ENCODE results near the gene GOSR1. TPM values are rescaled to one million over a fixed set of nuclear protein-coding genes. Genes with fewer than 3 reads are reported as not detected.
"Not testable (repeated sequence)": the region's sequence is repeated elsewhere in the genome, so short reads cannot be mapped to it uniquely, and the experiment has no call there.

GOSR1 gene
- total RNA-seq (10 to 100 TPM; 42.8 to 51.1 TPM), total RNA-seq (37.2 to 51.5 reads per million in 2 donors)

- Mint-ChIP-seq H3K27ac (peak within 1 kb of the TSS; percentile 100), H3K4me3 (peak within 1 kb of the TSS; percentile 96), H3K4me1 (peaks cover 26% of the 10 kb centered on the region), H3K36me3 (ENCODE audit: low read depth) (peaks cover 5% of the 10 kb centered on the region), H3K27me3 (no peaks in the 10 kb centered on the region)
- ATAC-seq: peak; percentile 97
- H3K9me3 ChIP-seq (ENCODE audit: control insufficient read depth, low read length, poor library complexity, severe bottlenecking): no peaks in the 10 kb centered on the region
- DNase-seq: peak; percentile 80 to 85 (median 85)
These were observed at the start of gene GOSR1 for GRCh38 chr17:30477083-30477773. Gene GOSR1 (plus strand): TSS chr17:30477408. CDS start chr17:30477434, 26 bp downstream.

DNA sequence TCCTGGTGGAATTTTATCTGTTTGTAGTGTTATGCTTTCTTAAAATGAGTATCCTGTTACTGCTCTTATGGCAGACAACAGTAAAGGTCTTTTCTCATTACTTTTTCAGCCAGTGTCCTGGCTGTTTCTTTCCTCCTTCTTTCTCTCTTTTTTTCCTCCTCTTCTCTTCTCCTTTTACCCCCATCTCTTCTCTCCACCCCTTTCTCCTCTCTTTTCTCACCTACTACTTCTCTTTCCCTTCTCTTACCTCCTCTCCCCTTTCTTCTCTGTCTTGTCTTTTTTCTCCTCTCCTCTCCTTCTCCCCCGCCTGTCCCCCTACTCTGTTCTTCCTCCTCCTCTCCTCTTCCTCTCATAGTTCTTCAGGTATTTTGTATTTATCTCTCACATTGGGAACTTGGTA, 49.6 kb upstream of the GOSR1 start:
- ATAC-seq (no peak), DNase-seq (no peak)
- Mint-ChIP-seq H3K4me3 (peak overlapping the region; percentile 2), H3K36me3 (ENCODE audit: low read depth) (peaks cover 9% of the 10 kb centered on the region), H3K4me1 (peaks cover 9% of the 10 kb centered on the region), H3K27ac (peak overlapping the region; percentile 35), H3K27me3 (no peaks in the 10 kb centered on the region)
- H3K9me3 ChIP-seq (ENCODE audit: control insufficient read depth, low read length, poor library complexity, severe bottlenecking): no peaks in the 10 kb centered on the region

DNA sequence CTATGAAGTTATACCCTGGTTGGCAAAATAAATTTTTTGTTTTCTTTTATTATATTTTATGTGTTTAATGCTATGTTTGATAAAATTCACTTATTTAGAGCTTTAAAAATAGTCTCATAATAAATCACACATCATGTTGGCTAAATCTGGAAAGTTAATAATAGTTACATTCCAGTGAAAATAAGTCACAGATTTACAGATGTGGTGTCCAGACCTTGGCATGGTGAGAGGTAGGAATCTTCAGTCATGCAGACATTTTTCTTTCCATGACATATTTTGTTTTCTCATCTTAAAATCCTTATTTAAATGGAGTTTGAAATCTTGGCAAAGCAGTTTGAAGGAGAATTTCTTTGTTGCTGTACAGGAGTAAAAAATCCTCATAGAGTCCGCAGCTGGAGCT, 48.1 kb upstream of the GOSR1 start:
- peaks cover 9% of the 10 kb centered on the region for H3K4me1 Mint-ChIP-seq
- no peak overlapping the region for H3K4me3 Mint-ChIP-seq
- H3K27me3 Mint-ChIP-seq: no peaks in the 10 kb centered on the region
- H3K36me3 Mint-ChIP-seq (ENCODE audit: low read depth): peaks cover 14% of the 10 kb centered on the region
- DNase-seq (no peak), ATAC-seq (no peak)
- H3K9me3 ChIP-seq (ENCODE audit: control insufficient read depth, low read length, poor library complexity, severe bottlenecking): no peaks in the 10 kb centered on the region
- H3K27ac Mint-ChIP-seq: no peak overlapping the region

DNA sequence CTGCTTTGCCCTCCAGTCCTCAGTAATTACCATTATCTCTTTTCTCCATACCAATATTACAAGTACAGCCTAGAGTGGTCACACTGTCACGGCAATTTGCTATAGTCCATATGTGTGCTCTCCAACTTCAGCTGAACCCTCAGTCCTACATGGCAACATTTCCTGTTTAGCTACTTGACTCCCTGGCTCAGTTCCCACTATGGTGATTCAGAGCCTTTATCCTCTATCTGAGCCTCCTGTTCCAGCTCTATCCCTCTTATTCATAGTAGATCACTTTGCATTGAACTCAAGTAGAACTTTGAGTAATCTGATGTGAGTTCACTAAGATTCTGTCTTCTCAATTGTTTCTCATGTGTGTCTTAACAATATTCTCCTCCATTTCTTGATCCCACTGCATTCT, 43.7 kb upstream of the GOSR1 start:
- no peak overlapping the region for H3K27ac Mint-ChIP-seq
- H3K36me3 Mint-ChIP-seq (ENCODE audit: low read depth): peaks cover 19% of the 10 kb centered on the region
- H3K4me1 Mint-ChIP-seq: peaks cover 12% of the 10 kb centered on the region
- no peaks in the 10 kb centered on the region for H3K9me3 ChIP-seq (ENCODE audit: control insufficient read depth, low read length, poor library complexity, severe bottlenecking)
- no peaks in the 10 kb centered on the region for H3K27me3 Mint-ChIP-seq
- H3K4me3 Mint-ChIP-seq: no peak overlapping the region
- no peak for ATAC-seq
- DNase-seq: no peak

- no peak overlapping the region for H3K4me3 Mint-ChIP-seq
- H3K9me3 ChIP-seq (ENCODE audit: control insufficient read depth, low read length, poor library complexity, severe bottlenecking): no peaks in the 10 kb centered on the region
- H3K36me3 Mint-ChIP-seq (ENCODE audit: low read depth): peaks cover 17% of the 10 kb centered on the region
- H3K27ac Mint-ChIP-seq: no peak overlapping the region
- DNase-seq (no peak), ATAC-seq (no peak)
- H3K4me1 Mint-ChIP-seq: peaks cover 8% of the 10 kb centered on the region
- no peaks in the 10 kb centered on the region for H3K27me3 Mint-ChIP-seq
These were observed 40.5 kb upstream of the GOSR1 start for GRCh38 chr17:30436729-30437128.

- no peaks in the 10 kb centered on the region for H3K9me3 ChIP-seq (ENCODE audit: control insufficient read depth, low read length, poor library complexity, severe bottlenecking)
- no peak for ATAC-seq
- Mint-ChIP-seq H3K4me1 (peaks cover 6% of the 10 kb centered on the region), H3K36me3 (ENCODE audit: low read depth) (peaks cover 3% of the 10 kb centered on the region), H3K27ac (peak overlapping the region; percentile 27), H3K4me3 (no peak overlapping the region), H3K27me3 (no peaks in the 10 kb centered on the region)
- DNase-seq: no peak
These were observed 33.5 kb upstream of the GOSR1 start for GRCh38 chr17:30443721-30444120.

GRCh38 chr17:30446640-30447039, 30.6 kb upstream of the GOSR1 start:
- not testable (repeated sequence) for DNase-seq; H3K9me3 ChIP-seq (ENCODE audit: control insufficient read depth, low read length, poor library complexity, severe bottlenecking); H3K27me3 Mint-ChIP-seq; H3K4me1 Mint-ChIP-seq; H3K4me3 Mint-ChIP-seq; ATAC-seq; H3K36me3 Mint-ChIP-seq (ENCODE audit: low read depth)
- H3K27ac Mint-ChIP-seq: peak overlapping the region; percentile 39

DNA sequence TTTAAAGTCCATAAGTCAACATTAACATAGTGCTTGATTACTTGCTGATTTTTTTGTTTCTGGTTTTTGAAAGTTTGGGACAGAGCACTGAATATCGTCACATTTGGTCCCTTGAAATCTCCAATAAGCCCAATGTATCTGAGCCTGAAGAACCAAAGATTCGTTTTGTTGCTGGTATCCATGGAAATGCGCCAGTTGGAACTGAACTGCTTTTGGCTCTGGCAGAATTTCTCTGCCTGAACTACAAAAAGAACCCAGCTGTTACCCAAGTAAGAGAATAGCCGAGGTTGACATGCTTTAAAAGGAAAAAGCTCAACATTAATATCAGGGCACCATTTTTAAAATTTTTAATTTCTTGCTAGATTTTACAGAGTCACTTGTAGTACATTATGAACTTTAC, 27.7 kb upstream of the GOSR1 start:
- Mint-ChIP-seq H3K4me1 (peaks cover 6% of the 10 kb centered on the region), H3K27me3 (no peaks in the 10 kb centered on the region), H3K4me3 (no peak overlapping the region), H3K27ac (no peak overlapping the region), H3K36me3 (ENCODE audit: low read depth) (peaks cover 1% of the 10 kb centered on the region)
- ATAC-seq (no peak), DNase-seq (no peak)
- H3K9me3 ChIP-seq (ENCODE audit: control insufficient read depth, low read length, poor library complexity, severe bottlenecking): no peaks in the 10 kb centered on the region

DNA sequence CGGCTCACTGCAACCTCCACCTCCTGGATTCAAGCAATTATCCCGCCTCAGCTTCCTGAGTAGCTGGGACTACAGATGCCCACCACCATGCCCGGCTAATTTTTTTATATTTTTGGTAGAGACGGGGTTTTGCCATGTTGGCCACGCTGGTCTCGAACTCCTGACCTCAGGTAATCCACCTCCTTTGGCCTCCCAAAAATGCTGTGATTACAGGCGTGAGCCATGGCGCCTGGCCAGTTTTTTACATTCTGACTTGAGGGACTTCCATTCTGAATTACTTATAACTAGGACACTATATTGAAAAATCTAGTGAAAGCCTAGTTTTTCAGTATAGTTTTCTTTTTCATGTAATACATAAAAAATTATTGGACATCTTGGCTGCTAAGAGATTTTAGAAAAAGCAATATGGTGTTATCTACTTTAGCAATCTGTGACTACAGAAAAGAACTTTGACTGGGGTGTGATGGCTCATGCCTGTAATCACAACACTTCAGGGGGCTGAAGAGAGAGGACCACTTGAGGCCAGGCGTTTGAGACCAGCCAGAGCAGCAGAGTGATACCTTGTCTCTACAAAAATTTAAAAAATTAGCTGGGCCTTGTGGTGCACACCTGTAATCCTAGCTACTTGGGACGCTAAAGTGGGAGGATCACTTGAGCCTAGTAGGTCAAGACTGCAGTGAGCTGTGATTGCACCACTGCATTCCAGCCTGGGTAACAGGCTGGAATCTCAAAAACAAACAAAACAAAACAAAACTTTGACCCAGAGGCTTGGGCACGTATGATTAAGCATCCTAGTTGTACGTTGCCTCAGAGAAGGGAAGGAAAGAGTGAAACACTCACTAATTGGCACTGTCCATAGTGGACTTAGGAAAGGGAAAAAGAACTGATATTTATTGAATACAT, 26.8 kb upstream of the GOSR1 start:
- Mint-ChIP-seq H3K4me1 (peaks cover 6% of the 10 kb centered on the region), H3K4me3 (no peak overlapping the region), H3K27ac (no peak overlapping the region), H3K27me3 (no peaks in the 10 kb centered on the region), H3K36me3 (ENCODE audit: low read depth) (peaks cover 3% of the 10 kb centered on the region)
- ATAC-seq (no peak), DNase-seq (no peak)
- H3K9me3 ChIP-seq (ENCODE audit: control insufficient read depth, low read length, poor library complexity, severe bottlenecking): no peaks in the 10 kb centered on the region

- Mint-ChIP-seq H3K27me3 (no peaks in the 10 kb centered on the region), H3K4me1 (peaks cover 6% of the 10 kb centered on the region), H3K4me3 (no peak overlapping the region), H3K36me3 (ENCODE audit: low read depth) (peaks cover 10% of the 10 kb centered on the region), H3K27ac (no peak overlapping the region)
- ATAC-seq (no peak), DNase-seq (no peak)
- no peaks in the 10 kb centered on the region for H3K9me3 ChIP-seq (ENCODE audit: control insufficient read depth, low read length, poor library complexity, severe bottlenecking)
These were observed 22.6 kb upstream of the GOSR1 start for GRCh38 chr17:30454635-30455034.

- peaks cover 11% of the 10 kb centered on the region for H3K4me1 Mint-ChIP-seq
- no peak overlapping the region for H3K4me3 Mint-ChIP-seq
- no peaks in the 10 kb centered on the region for H3K9me3 ChIP-seq (ENCODE audit: control insufficient read depth, low read length, poor library complexity, severe bottlenecking)
- H3K27me3 Mint-ChIP-seq: no peaks in the 10 kb centered on the region
- ATAC-seq (no peak), DNase-seq (no peak)
- no peak overlapping the region for H3K27ac Mint-ChIP-seq
- peaks cover 18% of the 10 kb centered on the region for H3K36me3 Mint-ChIP-seq (ENCODE audit: low read depth)
These were observed 18.8 kb upstream of the GOSR1 start for GRCh38 chr17:30458371-30458770.

DNA sequence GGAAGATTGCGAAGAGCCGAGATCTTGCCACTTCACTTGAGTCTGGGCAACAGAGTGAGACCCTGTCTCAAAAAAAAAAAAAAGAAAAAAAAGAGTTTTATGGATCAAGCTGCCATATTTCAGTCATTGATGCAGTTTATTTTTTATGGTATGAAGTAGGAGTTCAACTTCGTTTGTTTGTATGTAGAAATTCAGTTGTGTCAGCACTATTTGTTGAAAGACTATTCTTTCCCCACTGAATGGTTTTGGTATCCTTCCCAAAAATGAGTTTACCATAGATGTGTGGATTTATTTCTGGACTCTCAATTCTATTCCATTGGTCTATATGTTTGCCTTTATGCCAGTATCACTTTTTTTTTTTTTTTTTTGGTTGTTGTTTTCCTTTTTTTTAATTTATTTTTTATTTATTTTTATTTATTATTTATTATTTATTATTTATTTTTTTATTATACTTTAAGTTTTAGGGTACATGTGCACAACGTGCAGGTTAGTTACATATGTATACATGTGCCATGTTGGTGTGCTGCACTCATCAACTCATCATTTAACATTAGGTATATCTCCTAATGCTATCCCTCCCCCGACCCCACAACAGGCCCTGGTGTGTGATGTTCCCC, 18.3 kb upstream of the GOSR1 start:
- not testable (repeated sequence) for H3K9me3 ChIP-seq (ENCODE audit: control insufficient read depth, low read length, poor library complexity, severe bottlenecking); H3K4me3 Mint-ChIP-seq; H3K27me3 Mint-ChIP-seq; DNase-seq; H3K27ac Mint-ChIP-seq; ATAC-seq
- Mint-ChIP-seq H3K36me3 (ENCODE audit: low read depth) (peaks cover 18% of the 10 kb centered on the region), H3K4me1 (peaks cover 11% of the 10 kb centered on the region)

GRCh38 chr17:30468465-30468864, 8.7 kb upstream of the GOSR1 start:
- DNase-seq: no peak
- Mint-ChIP-seq H3K4me3 (no peak overlapping the region), H3K27me3 (no peaks in the 10 kb centered on the region), H3K36me3 (ENCODE audit: low read depth) (no peaks in the 10 kb centered on the region), H3K4me1 (no peaks in the 10 kb centered on the region), H3K27ac (no peak overlapping the region)
- no peak for ATAC-seq
- H3K9me3 ChIP-seq (ENCODE audit: control insufficient read depth, low read length, poor library complexity, severe bottlenecking): no peaks in the 10 kb centered on the region
